ENCODE results near the gene SCYGR8.

The SCYGR8 gene

GRCh38 chr2:227772932-227773331 lies 27.2 kb downstream of the SCYGR8 start:
- in situ Hi-C loops (cut with MboI; ENCODE audit: low sequenced_read_pairs, unreplicated experiment): loop anchor here (10.0 to 25.0 kb wide), 2 partner anchors 82 to 636 kb away; no protein-coding TSS in a partner anchor
- DNase-seq (ENCODE audit: low spot score): no peak
- no peak for TF ChIP-seq CTCF (IDR thresholded peaks at IDR 0.05; ENCODE audit: borderline replicate concordance, control extremely low read depth, extremely low read depth, insufficient read depth, missing control alignments)

GRCh38 chr2:227774011-227774624 lies 28.4 kb downstream of the SCYGR8 start:
- DNase-seq (ENCODE audit: low spot score): peak; percentile 51
- in situ Hi-C loops (cut with MboI; ENCODE audit: low sequenced_read_pairs, unreplicated experiment): loop anchor here (10.0 to 25.0 kb wide), 2 partner anchors 81 to 637 kb away; no protein-coding TSS in a partner anchor
- peak; percentile 17 for TF ChIP-seq CTCF (IDR thresholded peaks at IDR 0.05; ENCODE audit: borderline replicate concordance, control extremely low read depth, extremely low read depth, insufficient read depth, missing control alignments)

GRCh38 chr2:227774895-227775842 lies 29.5 kb downstream of the SCYGR8 start:
- TF ChIP-seq CTCF (IDR thresholded peaks at IDR 0.05; ENCODE audit: borderline replicate concordance, control extremely low read depth, extremely low read depth, insufficient read depth, missing control alignments): no peak
- in situ Hi-C loops (cut with MboI; ENCODE audit: low sequenced_read_pairs, unreplicated experiment): loop anchor here (10.0 to 25.0 kb wide), 2 partner anchors 80 to 638 kb away; no protein-coding TSS in a partner anchor
- no peak for DNase-seq (ENCODE audit: low spot score)

GRCh38 chr2:227780981-227781615 lies 35.4 kb downstream of the SCYGR8 start:
- no peak for DNase-seq (ENCODE audit: low spot score)
- no peak for TF ChIP-seq CTCF (IDR thresholded peaks at IDR 0.05; ENCODE audit: borderline replicate concordance, control extremely low read depth, extremely low read depth, insufficient read depth, missing control alignments)
- in situ Hi-C loops (cut with MboI; ENCODE audit: low sequenced_read_pairs, unreplicated experiment): no loop called here

- TF ChIP-seq CTCF (IDR thresholded peaks at IDR 0.05; ENCODE audit: borderline replicate concordance, control extremely low read depth, extremely low read depth, insufficient read depth, missing control alignments): no peak
- in situ Hi-C loops (cut with MboI; ENCODE audit: low sequenced_read_pairs, unreplicated experiment): no loop called here
- no peak for DNase-seq (ENCODE audit: low spot score)
Measured at GRCh38 chr2:227781841-227782240, 36.1 kb downstream of the SCYGR8 start.

GRCh38 chr2:227782804-227783203 lies 37.1 kb downstream of the SCYGR8 start:
- no peak for DNase-seq (ENCODE audit: low spot score)
- in situ Hi-C loops (cut with MboI; ENCODE audit: low sequenced_read_pairs, unreplicated experiment): no loop called here
- no peak for TF ChIP-seq CTCF (IDR thresholded peaks at IDR 0.05; ENCODE audit: borderline replicate concordance, control extremely low read depth, extremely low read depth, insufficient read depth, missing control alignments)
